GM23338 (cell line): ENCODE results near the gene XIRP2.
"Not testable (repeated sequence)": the region's sequence is repeated elsewhere in the genome, so short reads cannot be mapped to it uniquely, and the experiment has no call there.

Experiments
- EZH2 ChIP-seq: fragments of 200-600 bp; sonication (generic); IDR thresholded peaks from one replicate; pipeline ENCODE4 v1.8.0; 2017; ENCODE audit warnings: antibody characterized with exemption, mild to moderate bottlenecking, low read depth; ENCODE audit not compliant: unreplicated experiment
- EZH2phosphoT487 ChIP-seq: fragments of 200-600 bp; sonication (generic); IDR thresholded peaks from one replicate; pipeline ENCODE4 v1.8.1; 2018; ENCODE audit warnings: antibody characterized with exemption; ENCODE audit not compliant: unreplicated experiment
- NANOG ChIP-seq: IDR thresholded peaks from 2 replicates; pipeline ENCODE4 v1.6.1; 2016; ENCODE audit warnings: antibody characterized with exemption, borderline replicate concordance

- TF ChIP-seq NANOG, EZH2, EZH2phosphoT487: not testable (repeated sequence)
Observed at GRCh38 chr2:167268245-167268644, 380.0 kb downstream of the XIRP2 start.
